NCI-H2081 (cell line): ENCODE data around the gene NDUFA12.
"Not testable (repeated sequence)": the region's sequence is repeated elsewhere in the genome, so short reads cannot be mapped to it uniquely, and the experiment has no call there.

ENCODE experiments used
- DNase-seq, 2 experiments: peaks; one replicate each; lab custom pipeline; 2025; lab: John Stamatoyannopoulos, UW

The NDUFA12 gene

DNA sequence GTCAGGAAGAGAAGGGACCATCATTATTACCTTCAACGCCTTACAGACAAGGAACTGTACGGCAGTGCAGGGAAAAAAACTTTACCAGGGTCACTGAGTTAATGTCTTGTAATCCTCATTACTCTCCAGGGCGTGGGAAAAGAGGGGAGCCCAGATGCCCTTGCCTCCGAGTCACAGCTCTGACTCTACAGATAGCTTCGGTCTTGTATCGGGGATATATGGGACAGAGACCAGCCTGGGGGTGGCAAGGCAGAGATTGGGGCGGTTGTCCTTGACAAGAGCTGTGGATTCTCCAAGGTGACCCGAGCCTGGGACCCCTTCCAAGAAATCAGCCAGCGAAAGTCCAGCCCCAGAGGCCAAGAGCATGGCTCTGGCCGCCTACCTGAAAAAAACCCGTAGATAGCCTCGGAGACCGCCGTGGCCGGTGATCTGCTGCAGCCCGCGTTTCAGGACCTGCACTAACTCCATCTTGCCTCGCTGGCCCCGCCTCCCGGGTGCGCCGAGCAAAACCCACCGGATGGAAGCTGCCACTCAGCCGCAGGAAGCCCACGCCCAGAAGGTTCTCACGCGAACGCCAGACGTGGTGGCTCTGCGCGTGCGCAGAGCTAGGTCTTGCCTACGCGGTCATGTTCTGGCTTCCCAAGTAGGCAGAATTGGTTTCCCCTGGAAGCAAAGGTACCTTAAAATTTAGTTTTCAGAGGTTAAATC is at the start of gene NDUFA12:
Gene NDUFA12, minus strand, starts transcription at position 485 of the 708 bp plus-strand sequence. Its CDS starts 17 bp downstream, at position 468.
- DNase-seq = peak; percentile 95 to 97

DNA sequence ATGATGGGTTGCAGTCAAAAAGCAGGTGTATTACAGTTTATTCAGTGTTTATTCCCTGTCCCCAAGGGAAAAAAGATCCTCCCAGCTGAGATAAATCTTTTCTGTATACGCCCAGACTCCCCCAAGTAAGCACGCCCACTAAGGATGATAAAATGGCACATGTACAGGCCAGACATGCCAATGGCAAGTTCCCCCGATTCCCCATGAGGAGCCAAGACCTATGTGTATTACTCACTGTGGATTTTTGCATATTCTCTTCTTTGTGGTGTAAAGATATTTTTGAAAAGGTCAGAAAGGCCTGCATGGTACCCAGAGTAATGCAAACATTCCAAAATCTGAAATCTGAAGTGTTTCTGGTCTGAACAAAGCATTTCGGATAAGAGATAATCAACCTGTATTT is 47.7 kb upstream of the NDUFA12 start:
- DNase-seq = no peak

DNA sequence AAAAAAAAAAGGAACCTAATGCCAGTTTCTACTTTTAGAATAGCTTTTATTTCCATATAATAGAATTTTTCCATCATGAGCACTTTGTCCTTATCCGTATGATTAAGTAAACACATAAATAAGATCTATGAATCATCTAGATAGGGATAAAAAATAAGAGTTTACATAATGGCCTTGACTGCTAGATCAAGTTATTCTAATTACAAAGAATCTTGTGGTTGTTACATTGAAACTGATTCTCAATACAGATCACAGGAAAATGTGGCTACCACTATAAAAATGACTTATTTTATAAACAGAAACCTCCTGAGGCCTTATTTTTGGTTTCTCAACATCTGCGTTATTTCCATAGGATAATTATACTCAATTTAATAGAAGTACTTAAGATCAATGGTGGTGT is 34.4 kb upstream of the NDUFA12 start:
- no peak for DNase-seq

DNA sequence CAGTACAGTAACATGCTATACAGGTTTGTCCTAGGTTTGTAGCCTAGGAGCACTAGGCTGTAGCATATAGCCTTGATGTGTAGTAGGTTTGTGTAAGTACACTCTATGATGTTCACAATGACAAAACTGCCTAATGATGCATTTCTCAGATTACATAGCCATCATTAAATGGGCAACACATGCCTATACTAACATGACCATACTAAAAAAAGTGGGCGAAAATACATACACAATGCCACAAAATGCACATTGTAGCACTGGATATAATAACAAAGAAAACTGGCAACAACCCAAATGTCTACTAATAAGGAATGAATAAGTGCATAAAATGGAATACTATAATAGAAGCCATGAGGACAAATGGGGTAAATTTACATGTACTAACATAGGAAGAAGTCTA is 31.3 kb upstream of the NDUFA12 start:
- no peak for DNase-seq

DNA sequence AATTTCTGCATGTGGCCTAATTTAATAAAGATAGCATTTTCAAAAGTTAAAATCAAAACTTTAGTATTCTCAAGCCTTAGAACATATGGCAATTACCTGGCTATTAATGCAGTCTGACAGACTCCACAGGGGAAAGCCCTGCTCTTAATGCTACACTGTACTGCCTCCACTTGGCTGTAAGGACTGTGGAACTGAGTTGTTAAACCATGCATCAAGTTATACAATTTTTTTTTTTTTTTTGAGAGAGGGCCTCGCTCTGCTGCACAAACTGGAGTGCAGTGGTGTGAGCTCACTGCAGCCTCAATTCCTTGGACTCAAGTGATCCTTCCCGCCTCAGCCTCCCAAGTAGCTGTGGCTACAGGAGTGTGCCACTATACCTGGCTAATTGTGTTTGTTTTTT is 19.0 kb upstream of the NDUFA12 start:
- no peak for DNase-seq

DNA sequence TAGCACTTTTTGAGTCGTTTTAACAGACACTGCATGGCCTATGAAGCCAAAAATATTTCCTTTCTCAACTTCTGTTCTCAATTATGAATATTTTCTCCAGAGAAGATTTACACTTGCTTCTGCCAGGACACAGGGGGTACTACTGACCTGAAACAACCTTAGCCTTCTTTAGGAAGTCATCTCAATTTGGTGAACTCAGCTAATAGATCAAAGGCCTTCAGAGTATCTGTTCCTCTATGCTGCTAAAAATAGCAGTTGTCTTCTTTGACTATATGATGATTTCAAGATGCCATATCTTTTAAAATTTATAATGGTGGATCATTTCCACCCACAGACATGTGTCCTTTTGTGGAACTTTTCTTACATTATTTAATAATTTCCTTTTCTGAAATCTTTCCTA is 14.0 kb upstream of the NDUFA12 start:
- no peak for DNase-seq

DNA sequence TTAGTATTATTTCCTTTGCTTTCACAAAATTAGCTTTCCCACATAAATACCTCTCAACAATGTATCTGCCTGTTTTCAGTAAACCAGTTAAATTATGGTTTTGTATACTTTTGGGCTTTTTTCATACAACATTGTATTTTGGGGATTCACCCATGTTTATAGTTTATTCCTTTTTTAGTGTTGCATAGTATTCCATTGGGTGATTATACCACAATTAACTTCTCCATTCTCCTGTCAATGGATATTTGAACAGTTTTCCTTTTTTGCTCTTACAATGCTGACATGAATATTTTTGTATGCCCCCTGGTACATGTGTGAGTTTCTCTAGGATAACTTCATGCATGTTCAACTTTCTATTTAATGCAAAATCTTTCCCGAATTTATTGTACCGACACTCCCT is 12.6 kb upstream of the NDUFA12 start:
- DNase-seq = no peak

DNA sequence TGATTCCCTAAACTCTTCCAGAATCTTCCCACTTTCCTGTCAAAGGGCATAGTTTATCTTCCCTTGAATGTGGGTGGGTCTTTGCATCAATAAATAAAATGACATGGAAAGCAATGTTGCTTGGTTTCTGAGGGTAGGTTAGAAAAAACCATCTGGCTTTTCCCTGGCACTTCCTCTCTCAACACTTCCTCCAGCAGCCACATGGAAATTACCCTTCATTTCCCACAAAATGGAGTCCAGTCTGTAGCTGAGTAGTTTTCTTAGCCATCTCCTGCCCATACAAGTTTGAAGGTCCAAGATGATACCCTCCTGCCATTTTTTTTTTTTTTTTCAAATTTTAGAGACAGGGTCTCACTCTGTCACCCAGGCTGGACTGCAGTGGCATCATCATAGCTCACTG is 11.1 kb upstream of the NDUFA12 start:
- DNase-seq = no peak

DNA sequence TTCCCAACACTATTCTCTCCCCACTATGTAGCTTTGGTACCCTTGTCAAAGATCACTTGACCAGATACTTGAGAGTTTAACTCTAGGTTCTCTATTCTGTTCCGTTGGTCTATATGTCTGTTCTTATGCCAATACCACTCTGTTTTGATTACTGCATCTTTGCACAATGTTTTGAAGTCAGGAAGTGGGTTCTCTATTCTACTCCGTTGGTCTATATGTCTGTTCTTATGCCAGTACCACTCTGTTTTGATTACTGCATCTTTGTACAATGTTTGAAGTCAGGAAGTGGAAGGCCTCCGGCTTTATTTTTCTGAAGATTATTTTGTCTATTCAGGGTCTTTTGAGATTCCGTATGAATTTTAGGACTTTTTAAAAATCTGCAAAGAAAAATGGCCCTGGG is 2.7 kb upstream of the NDUFA12 start:
- DNase-seq = no peak

DNA sequence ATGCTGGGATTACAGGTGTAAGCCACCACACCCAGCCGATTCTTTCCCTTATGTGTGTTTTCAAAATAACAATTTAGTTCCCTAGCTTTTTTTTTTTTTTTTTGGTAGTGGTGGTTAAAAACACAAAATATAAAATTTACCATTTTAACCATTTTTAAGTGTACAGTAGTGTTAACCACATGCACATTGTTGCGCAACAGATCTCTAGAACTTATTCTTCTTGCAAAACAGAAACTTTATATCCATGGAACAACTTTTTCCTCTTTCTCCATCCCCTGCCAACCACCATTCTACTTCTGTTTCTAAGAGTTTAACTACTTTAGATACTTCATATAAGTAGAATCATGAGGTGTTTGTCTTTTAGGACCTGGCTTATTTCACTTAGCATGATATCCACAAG is 1.1 kb upstream of the NDUFA12 start:
- no peak for DNase-seq

DNA sequence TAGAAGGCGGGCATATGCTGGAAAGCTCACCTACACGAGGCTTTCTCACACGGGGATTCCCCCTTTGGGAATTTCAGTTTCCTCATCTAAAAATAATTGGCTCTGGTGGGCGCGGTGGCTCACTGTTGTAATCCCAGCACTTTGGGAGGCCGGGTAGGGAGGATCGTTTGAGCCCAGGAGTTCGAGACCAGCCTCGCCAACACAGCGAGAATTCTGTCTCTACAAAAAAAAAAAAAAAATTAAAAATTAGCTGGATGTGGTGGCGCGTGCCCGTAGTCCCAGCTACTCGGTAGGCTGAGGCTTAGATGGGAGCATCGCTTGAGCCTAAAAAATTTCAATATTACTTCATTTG is 400 bp upstream of the NDUFA12 start:
- DNase-seq = no peak

DNA sequence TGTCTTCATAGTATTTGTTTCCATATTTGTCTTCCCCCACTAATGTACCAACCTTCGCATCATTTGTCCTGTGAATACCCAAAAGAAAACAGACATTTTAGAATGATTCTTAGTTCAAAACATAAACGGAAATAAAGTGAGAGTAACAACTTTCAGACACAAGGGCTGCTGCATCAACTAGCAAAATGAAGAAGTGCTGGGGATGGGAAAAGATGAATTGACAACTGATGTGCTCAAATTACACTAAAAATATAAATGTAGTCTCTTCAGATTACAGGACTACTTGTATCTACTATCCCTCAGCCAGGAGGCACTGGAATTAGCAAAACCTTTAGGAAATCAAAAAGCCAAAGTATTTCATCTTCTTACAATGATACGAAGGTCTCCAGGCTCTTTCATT is 743 bp downstream of the NDUFA12 start:
- no peak for DNase-seq

DNA sequence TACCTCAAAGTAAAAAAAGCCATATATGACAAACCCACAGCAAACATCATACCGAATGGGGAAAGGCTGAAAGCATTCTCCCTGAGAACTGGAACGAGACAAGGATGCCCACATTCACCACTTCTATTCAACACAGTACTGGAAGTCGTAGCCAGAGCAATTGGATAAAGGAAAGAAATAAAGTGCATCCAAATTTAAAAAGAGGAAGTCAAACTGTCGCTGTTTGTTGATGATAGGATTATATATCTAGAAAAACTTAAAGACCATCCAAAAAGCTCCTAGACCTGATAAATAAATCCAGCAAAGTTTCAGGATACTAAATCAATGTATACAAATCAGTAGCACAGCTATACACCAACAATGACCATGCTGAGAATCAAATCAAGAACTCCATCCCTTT is 5.2 kb downstream of the NDUFA12 start:
- no peak for DNase-seq

DNA sequence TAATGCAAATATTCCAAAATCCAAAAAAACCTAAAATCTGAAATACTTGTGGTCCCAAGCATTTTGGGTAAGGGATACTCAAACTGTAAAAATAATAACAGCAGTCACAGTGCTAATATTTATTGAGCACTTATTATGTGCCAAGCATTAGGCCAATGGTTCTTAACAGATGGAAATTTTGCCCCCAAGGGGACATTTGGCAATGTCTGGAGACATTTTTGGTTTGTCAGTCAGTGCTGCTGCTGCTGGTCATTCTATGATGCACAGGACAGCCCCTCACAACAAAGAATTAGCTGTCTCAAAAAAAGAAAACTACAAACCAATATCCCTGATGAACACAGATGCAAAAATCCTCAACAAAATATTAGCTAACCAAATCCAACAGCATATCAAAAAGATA is 5.8 kb downstream of the NDUFA12 start:
- DNase-seq = no peak

DNA sequence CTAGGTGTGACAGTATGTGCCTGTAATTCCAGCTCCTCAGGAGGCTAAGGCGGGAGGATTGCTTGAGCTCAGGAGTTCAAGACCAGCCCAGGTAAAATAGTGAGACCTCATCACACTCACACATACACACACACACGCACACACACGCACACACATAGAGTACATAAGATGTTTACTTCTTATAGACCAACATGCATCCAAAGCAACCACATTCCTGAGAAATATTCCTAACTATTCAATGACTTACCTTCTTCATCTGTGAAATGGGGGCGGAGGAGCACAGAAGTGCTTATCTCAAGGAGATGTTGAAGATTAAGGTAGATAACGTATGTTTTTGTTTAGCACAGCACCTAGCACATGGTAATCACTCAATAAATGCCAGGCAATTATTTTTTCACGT is 6.4 kb downstream of the NDUFA12 start:
- DNase-seq = no peak

DNA sequence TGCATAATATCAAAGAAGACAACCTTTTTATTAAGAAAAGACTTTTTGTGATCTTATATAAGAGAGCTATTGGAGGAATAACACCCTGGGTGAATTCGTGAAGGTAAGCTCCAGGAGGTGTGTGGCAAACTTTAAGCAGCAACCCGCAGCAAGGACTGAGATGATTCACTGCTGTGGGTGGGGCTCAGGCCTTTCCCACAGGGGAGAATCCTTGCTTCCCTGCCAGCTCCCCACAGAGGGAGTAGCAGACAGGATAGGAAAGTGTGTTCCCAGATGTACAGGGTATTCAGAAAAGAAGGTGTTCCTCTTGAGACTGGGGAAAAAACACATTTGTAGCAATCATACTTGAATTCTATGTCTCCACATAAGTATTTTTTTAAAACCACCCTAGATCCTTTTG is 9.2 kb downstream of the NDUFA12 start:
- DNase-seq = no peak

DNA sequence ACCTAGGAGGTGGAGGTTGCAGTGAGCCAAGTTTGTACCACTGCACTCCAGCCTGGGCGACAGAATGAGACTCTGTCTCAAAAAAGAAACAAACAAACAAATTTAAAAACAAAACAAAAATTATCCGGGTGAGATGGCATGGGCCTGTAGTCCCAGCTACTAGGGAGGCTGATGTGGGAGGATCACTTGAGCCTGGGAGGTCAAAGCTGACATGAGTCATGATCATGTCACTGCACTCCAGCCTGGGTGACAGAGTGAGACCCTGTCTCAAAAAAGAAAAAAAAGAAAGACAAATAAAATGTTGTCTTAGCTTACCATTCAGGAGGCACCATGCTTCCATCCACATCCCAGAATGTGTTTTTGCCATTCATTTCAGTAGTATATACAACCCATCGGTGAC is 9.6 kb downstream of the NDUFA12 start:
- not testable (repeated sequence) for DNase-seq

DNA sequence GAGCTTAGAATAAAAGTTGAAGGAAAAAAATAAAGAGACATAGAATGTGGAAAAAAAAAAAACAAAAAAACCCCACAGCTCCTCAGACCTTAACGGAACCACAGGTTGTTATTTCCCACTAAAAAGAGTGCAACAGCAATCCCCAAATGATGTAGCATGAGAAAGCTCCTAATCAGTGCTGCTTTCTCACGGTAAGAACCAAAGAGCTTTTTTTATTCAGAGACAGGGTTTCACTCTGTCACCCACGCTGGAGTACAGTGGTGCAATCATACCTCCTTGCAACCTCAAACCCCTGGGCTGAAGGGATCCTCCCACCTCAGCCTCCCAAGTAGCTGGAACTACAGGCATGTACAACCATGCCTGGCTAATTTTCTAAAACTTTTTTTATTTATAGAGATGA is 13.3 kb downstream of the NDUFA12 start:
- no peak for DNase-seq

DNA sequence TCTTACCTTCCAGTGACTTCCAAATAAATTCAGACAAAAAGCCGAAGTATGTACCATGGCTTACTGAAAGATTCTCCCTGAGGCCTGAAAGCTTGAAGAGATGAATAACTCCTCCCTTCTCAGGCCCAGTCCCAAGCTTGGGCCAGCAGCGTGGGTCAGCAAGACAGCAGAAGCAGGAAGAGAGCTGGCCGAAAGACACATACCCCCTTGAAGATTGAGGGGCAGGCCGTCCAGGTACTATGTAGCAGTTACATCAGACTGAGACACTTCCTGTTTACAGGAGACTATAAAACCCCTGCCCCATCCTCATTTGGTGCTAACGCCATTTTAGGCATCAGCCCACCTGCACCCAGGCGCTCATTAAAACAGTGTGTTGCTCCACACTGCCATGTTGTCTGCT is 15.0 kb downstream of the NDUFA12 start:
- peak in 1 of 2 experiments; percentile 16 for DNase-seq

DNA sequence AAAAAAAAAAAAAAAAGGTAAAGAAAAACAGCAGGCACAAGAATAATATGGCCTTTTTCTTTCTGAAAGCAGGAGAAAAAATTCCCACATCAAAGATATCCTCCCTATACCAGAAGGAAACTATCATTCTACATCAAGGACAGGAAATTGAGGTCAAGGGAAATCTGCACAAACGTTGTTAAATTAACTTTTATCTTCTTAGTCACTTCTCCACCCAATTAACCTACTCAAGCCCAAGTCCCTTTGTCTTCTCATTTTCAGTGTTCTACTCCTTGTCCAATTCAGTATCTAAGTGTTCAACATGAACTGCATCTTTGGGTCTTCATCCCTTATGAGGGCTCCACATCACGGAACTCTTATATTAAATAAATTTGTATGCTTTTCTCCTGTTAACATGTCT is 15.7 kb downstream of the NDUFA12 start:
- DNase-seq = no peak

DNA sequence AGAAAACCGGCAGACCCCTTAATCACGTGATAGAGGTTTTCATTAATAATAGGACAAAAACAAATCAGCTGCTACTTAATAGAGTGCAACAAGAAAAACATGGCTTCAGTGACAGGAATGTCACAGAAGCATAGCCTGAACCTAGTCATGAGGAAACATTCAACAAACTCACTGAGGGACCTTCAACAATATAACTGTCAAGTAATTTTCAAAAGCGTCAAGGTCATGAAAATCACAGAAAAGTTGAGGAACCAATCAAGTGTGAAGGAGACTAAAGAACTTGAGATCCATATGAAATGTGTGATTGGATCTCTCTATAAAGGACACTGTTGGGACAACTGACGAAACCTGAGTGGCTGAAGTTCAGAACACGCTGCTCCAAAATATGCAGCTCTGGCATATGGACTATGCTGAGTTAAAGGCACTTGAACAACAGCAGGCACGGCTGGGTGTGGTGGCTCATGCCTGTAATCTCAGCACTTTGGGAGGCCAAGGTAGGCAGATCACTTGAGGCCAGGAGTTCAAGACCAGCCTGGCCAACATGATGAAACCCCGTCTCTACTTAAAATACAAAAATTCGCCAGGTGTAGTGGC is 16.3 kb downstream of the NDUFA12 start:
- no peak for DNase-seq

DNA sequence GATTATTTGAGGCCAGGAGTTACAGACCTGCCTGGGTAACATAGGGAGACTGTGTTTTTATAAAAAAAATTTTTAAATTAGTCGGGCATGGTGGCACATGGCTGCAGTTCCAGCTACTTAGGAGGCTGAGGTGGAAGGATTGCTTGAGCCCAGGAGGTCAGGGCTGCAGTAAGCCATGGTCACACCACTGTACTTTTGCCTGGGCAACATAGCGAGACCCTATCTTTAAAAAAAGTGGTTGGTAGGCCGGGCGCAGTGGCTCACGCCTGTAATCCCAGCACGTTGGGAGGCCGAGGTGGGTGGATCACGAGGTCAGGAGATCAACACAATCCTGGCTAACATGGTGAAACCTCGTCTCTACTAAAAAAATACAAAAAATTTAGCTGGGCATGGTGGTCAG is 18.4 kb downstream of the NDUFA12 start:
- DNase-seq = not testable (repeated sequence)

DNA sequence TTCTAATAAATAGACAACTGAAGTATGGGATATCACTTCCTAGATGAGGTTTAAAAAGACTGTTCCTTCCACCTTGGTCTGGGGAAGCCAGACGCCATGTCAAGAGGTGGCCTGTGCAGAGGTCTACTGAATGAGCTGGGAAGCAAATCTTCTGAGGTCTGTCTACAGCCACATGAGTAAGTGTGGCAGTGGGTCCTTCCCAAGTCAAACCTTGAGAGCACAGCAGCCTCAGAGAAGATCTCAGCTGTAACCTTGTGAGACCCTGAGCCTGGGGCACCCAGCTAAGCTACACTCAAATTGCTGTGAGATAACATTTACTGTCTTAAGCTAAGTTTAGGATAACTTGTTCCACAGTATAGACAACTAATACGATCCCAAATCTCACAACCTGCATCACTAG is 20.2 kb downstream of the NDUFA12 start:
- DNase-seq = no peak

DNA sequence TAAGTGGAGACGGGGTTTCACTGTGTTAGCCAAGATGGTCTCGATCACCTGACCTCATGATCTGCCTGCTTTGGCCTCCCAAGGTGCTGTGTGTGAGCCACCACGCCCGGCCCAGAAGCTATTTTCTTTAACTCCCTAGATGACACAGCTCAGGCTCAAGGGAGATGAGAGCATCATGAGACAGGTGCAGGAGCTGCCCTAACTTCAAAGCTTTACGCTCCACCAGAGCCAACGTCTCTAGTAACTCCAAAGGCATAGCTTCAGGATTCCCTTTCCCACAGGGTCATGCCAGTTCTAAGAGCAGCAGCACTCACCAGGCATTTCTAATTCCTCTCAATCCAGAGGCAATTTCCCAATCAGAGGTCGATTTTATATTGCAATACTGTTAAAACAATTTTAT is 21.0 kb downstream of the NDUFA12 start:
- DNase-seq = no peak
